GM12872 (cell line): Measurements from ENCODE around the gene MEIOB.

Experiments used
- TF ChIP-seq, protein P1 (sequence below): IDR thresholded peaks from 3 replicates; pipeline ENCODE4 v1.5.1; 2011; ENCODE audit warnings: low read depth, mild to moderate bottlenecking, low read length, moderate library complexity; ENCODE audit not compliant: insufficient read depth

The MEIOB gene, protein sequence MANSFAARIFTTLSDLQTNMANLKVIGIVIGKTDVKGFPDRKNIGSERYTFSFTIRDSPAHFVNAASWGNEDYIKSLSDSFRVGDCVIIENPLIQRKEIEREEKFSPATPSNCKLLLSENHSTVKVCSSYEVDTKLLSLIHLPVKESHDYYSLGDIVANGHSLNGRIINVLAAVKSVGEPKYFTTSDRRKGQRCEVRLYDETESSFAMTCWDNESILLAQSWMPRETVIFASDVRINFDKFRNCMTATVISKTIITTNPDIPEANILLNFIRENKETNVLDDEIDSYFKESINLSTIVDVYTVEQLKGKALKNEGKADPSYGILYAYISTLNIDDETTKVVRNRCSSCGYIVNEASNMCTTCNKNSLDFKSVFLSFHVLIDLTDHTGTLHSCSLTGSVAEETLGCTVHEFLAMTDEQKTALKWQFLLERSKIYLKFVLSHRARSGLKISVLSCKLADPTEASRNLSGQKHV

DNA sequence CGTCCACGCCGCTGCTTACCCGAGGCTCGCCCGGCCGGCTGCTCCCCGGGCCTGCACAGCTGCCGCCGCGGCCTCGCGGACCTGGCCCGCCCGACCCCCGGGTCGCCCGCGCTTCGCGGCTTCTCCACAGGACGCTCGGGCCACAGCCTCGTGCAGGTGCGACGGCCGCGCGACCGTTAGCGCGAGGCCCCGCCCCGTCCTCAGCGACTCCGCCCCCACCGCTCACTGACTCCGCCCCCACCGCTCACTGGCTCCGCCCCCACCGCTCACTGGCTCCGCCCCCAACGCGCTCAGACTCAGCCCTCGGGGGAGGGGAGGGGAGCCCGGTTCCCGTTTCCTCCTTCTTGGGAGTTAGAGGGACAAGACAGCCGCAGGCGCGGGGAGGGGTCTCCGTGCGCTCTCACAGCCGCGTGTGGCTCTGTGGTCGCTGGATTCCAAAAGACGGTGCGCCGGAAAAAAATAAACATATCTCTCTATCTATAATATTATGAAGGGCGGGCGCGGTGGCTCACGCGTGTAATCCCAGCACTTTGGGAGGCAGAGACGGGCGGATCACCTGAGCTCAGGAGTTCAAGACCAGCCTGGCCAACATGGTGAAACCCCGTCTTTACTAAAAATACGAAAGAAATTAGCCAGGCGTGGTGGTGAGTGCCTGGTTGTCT, at the start of gene MEIOB:
Gene MEIOB (minus strand): TSS at position 191 of the 662 bp plus-strand sequence. CDS start 3,989 bp downstream, outside the sequence.
- TF ChIP-seq, protein P1, sequence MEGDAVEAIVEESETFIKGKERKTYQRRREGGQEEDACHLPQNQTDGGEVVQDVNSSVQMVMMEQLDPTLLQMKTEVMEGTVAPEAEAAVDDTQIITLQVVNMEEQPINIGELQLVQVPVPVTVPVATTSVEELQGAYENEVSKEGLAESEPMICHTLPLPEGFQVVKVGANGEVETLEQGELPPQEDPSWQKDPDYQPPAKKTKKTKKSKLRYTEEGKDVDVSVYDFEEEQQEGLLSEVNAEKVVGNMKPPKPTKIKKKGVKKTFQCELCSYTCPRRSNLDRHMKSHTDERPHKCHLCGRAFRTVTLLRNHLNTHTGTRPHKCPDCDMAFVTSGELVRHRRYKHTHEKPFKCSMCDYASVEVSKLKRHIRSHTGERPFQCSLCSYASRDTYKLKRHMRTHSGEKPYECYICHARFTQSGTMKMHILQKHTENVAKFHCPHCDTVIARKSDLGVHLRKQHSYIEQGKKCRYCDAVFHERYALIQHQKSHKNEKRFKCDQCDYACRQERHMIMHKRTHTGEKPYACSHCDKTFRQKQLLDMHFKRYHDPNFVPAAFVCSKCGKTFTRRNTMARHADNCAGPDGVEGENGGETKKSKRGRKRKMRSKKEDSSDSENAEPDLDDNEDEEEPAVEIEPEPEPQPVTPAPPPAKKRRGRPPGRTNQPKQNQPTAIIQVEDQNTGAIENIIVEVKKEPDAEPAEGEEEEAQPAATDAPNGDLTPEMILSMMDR: no peak

DNA sequence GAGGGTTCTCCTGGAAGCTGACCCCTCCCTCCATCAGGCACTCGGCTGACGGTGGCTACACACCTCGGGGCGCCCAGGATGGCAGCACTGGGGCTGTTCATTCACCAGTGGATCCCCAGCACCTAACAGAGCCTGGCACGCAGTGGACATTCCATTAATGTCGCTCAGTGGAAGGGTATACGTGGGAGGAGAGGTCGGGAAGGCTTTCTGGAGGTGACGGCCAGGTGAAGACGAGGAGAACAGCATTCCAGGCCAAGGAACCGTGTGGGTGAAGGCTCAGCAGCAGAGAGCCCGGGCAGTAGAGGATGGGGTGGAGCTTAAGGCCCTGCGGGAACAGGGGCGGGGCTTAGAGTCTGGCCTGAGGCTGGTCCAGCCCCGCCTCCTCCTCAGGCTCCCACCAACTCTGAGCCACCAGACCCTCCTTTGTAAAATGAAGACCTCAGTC, 48.8 kb upstream of the MEIOB start:
- TF ChIP-seq, protein P1: no peak

DNA sequence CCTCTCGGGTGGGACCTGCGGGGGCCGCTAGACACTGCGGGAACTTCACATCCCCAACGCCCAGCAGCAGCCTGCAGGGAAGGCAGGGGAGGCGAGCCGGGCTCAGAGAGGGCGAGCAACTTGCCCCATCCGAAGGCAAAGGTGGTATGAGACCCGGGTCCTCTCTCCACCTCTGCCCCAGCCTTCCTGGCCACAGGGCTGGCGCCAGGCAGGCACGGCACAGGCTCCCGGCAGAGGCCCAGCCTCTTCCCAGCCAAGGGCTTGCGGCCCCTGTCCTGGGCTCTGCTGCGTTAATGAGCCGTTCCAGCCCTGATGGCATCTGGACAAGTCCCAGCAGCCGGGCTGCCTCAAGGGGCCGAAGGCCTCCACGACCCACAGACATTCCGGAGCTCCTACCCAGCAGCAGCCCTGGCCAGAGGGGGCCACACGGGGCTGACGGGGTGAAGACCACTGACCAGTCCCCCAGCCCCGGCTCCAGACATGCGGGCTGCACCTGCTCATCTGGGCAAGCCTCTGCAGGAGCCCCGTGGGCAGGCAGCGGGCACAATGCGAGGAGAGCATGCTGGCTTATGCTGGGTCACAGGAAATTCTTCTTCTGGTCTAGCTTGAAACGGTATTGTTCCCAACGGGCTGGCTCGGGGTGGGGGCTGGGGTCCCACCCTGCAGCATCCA, 47.5 kb upstream of the MEIOB start:
- TF ChIP-seq, protein P1: no peak

DNA sequence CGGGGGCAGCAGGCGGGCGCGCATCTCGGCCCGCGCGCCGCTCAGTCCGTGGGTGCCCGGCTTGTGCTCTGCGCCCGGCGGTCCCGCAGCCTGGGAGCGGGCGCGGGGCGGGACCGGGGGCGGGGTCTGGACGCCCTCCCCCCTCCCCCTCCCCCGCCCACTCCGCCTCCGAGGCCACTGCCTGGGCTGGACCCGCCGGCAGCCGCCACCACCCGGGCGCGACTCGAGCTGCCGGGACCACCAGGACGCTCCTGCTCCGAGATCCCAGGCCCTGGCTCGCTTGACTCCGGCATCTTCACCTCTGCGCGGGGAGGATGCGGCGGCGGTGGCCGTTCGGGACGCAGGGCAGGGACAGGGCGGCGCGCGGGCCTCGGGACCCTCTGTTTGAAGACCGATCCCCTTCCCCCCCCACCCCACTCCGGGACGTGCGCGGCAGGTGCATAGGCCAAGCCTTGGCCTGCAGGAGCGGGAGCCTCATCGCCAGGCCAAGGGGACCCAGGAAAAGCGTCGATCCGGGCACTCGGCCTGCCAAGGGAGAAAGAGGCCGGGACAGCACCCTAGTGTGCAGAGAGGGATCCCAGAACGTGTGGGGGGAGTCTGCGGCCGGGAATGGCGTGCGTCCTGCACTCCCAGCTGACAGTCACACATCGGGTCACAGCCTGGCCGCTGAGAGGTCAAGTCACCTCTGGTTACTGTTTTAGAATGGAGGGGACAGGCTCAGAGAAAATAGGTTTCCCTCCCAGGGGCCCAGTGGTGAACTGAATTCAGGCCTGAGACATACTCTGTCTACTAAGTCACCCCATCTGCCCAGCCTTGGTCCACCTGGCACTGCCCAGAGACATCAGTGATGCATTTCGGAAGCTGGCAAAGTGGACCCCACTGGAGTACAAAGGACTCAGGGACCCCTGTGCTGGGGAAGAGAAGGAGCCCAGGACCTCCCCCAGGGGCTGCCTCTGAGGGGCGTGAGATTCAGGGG, 46.7 kb upstream of the MEIOB start, which contains the start of gene HS3ST6:
Gene HS3ST6 (minus strand): TSS at position 65 of the 976 bp plus-strand sequence. CDS start 92 bp downstream, outside the sequence.
- TF ChIP-seq, protein P1: no peak

DNA sequence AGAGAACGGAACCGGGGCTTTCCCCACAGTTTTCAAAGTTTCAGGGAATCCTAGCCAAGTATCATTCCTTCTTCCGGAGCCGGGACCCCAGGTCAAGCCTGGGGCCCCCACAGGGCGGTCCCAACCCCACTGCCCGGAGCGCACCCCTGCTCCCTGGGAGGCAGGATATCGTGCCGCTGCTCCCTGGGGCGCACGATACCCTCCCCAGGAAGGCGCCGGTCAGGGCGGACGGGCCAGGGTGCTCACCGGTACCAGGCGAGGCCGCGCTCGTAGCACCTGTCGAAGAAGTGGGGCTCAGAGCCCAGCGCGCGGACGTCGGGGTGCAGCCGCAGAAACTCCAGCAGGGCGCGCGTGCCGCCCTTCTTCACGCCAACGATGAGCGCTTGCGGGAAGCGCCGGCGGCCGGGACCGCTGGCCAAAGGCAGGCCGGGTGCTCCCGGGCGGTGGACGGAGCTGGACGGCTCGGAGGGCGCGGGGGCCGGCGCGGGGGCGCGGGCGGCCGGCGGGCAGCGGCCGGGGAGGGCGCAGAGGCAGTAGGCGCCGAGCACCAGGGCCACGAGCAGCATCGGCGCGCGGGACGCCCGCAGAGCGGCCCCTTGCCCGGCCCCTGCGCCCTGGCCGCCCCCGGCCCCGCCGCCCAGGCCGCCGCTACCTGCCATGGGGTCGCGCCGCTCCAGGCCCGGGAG, 45.8 kb upstream of the MEIOB start:
- TF ChIP-seq, protein P1: no peak

DNA sequence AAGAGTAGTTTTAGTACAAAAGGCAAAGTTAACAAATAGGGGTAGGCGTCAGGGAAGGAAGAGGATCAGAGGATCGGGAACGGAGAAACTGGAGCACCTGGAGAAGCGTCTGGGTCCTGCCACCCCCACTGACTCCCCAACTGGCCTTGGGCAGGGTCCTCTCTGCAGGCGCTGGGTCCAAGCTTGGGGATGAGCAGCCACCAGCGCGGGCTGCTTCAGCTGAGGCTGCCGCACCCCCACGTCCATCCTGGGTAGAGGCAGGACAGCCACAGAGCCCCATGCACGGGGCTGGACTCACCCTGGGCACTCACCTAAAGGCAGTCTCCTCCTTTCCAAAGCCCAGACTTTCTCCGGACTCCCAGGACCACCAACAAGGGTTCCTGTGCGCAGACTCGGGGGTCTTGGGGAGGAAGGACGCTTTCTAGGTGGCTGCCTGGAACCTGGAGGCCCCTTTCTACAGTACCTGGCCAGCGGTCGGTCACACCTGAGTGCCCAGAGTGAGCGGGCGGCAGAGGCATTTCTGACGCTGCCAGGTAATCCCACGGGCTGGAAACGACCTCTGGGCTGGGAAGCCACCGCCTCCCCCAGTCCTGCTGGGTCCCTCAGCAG, 45.2 kb upstream of the MEIOB start:
- TF ChIP-seq, protein P1: no peak
